Measurements from ENCODE around the gene EEF2KMT.
A peak's percentile ranks its signal among the peaks of the same experiment; 100 is the strongest.
"Not testable (repeated sequence)": the region's sequence is repeated elsewhere in the genome, so short reads cannot be mapped to it uniquely, and the experiment has no call there.

Gene EEF2KMT

GRCh38 chr16:5095145-5095830, 2.3 kb downstream of the EEF2KMT start:
- not testable (repeated sequence) for DNase-seq

GRCh38 chr16:5093746-5094145, 3.8 kb downstream of the EEF2KMT start:
- DNase-seq: not testable (repeated sequence)

- DNase-seq: not testable (repeated sequence)
Measured at GRCh38 chr16:5093081-5093480, 4.5 kb downstream of the EEF2KMT start.

- not testable (repeated sequence) for DNase-seq
Measured at GRCh38 chr16:5090592-5090991, 7.0 kb downstream of the EEF2KMT start.

- not testable (repeated sequence) for DNase-seq
Measured at GRCh38 chr16:5089911-5090555, 7.6 kb downstream of the EEF2KMT start.

GRCh38 chr16:5088936-5089335, 8.7 kb downstream of the EEF2KMT start:
- not testable (repeated sequence) for DNase-seq

- not testable (repeated sequence) for DNase-seq
Measured at GRCh38 chr16:5088086-5088790, 9.4 kb downstream of the EEF2KMT start.

- not testable (repeated sequence) for DNase-seq
Measured at GRCh38 chr16:5085716-5086115, 11.9 kb downstream of the EEF2KMT start.

GRCh38 chr16:5084802-5085201, 12.8 kb downstream of the EEF2KMT start:
- DNase-seq: not testable (repeated sequence)

- DNase-seq: not testable (repeated sequence)
Measured at GRCh38 chr16:5084099-5084731, 13.4 kb downstream of the EEF2KMT start.

- not testable (repeated sequence) for DNase-seq
Measured at GRCh38 chr16:5083646-5084045, 13.9 kb downstream of the EEF2KMT start.

- DNase-seq: not testable (repeated sequence)
Measured at GRCh38 chr16:5080996-5081395, 16.6 kb downstream of the EEF2KMT start.

GRCh38 chr16:5080461-5080860, 17.1 kb downstream of the EEF2KMT start:
- not testable (repeated sequence) for DNase-seq

- DNase-seq: no peak
Measured at GRCh38 chr16:5078626-5079025, 19.0 kb downstream of the EEF2KMT start.

- DNase-seq: no peak
Measured at GRCh38 chr16:5077304-5077703, 20.3 kb downstream of the EEF2KMT start.

- DNase-seq: no peak
Measured at GRCh38 chr16:5075637-5076036, 22.0 kb downstream of the EEF2KMT start.

- DNase-seq: not testable (repeated sequence)
Measured at GRCh38 chr16:5073771-5074170, 23.8 kb downstream of the EEF2KMT start.

GRCh38 chr16:5073279-5073629, 24.3 kb downstream of the EEF2KMT start:
- no peak for DNase-seq

- no peak for DNase-seq
Measured at GRCh38 chr16:5072334-5073278, 25.0 kb downstream of the EEF2KMT start.

- peak; percentile 94 for DNase-seq
Measured at GRCh38 chr16:5071681-5072333, 25.8 kb downstream of the EEF2KMT start, which contains the start of gene ALG1. Gene ALG1, plus strand, starts transcription at chr16:5071843. Its CDS starts 7 bp downstream, at chr16:5071850.

- DNase-seq: no peak
Measured at GRCh38 chr16:5071341-5071680, 26.3 kb downstream of the EEF2KMT start.

Measured in right forelimb (tissue), 1 donor.